ENCODE results near the gene PODXL2. TPM values are rescaled to one million over a fixed set of nuclear protein-coding genes. Genes with fewer than 3 reads are reported as not detected.

The PODXL2 gene
- total RNA-seq, 2 donors from 2014 or later = 8.3 to 14.2 TPM

- no peak for ATAC-seq
- WGBS, 2 donors = 76 to 86% methylated on average over 17 of the region's 17 CpGs
These were observed 45.2 kb downstream of the PODXL2 start for GRCh38 chr3:127674101-127674721.

GRCh38 chr3:127674790-127675189 is 45.8 kb downstream of the PODXL2 start:
- no peak overlapping the region for H3K27ac ChIP-seq
- intact Hi-C loops (cut with DNase I) = no loop called here
- no peak for TF ChIP-seq POLR2A (IDR thresholded peaks at IDR 0.05)
- TF ChIP-seq, protein P1, sequence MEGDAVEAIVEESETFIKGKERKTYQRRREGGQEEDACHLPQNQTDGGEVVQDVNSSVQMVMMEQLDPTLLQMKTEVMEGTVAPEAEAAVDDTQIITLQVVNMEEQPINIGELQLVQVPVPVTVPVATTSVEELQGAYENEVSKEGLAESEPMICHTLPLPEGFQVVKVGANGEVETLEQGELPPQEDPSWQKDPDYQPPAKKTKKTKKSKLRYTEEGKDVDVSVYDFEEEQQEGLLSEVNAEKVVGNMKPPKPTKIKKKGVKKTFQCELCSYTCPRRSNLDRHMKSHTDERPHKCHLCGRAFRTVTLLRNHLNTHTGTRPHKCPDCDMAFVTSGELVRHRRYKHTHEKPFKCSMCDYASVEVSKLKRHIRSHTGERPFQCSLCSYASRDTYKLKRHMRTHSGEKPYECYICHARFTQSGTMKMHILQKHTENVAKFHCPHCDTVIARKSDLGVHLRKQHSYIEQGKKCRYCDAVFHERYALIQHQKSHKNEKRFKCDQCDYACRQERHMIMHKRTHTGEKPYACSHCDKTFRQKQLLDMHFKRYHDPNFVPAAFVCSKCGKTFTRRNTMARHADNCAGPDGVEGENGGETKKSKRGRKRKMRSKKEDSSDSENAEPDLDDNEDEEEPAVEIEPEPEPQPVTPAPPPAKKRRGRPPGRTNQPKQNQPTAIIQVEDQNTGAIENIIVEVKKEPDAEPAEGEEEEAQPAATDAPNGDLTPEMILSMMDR (IDR thresholded peaks at IDR 0.05) = no peak
- DNase-seq (peak in 1 of 4 donors; percentile 7), ATAC-seq (no peak)
- no peak overlapping the region for H3K4me3 ChIP-seq
- peaks cover 0 to 2% of the 10 kb centered on the region in 2 donors for H3K36me3 ChIP-seq (replicated peaks in 1 of 2; ENCODE audit: insufficient read depth in 1 of 2, low read depth in 2 of 2)
- WGBS, 2 donors = 90% methylated on average over 8 of the region's 8 CpGs
- H3K4me1 ChIP-seq = peaks cover 22% of the 10 kb centered on the region
- H3K27me3 ChIP-seq = no peaks in the 10 kb centered on the region
- H3K9me3 ChIP-seq = no peaks in the 10 kb centered on the region

More at GRCh38 chr3:127674101-127674721, 45.2 kb downstream of the PODXL2 start:
- Histone ChIP-seq H3K9me3 (no peaks in the 10 kb centered on the region), H3K36me3 (replicated peaks in 1 of 2; ENCODE audit: insufficient read depth in 1 of 2, low read depth in 2 of 2) (peaks cover 0 to 2% of the 10 kb centered on the region in 2 donors), H3K4me3 (no peak overlapping the region), H3K4me1 (peaks cover 22% of the 10 kb centered on the region), H3K27ac (no peak overlapping the region), H3K27me3 (no peaks in the 10 kb centered on the region)
- intact Hi-C loops (cut with DNase I) = no loop called here
- peak in 1 of 4 donors; percentile 11 for DNase-seq
- TF ChIP-seq POLR2A (IDR thresholded peaks at IDR 0.05) = no peak
- TF ChIP-seq, protein P1 (IDR thresholded peaks at IDR 0.05) = no peak

DNA sequence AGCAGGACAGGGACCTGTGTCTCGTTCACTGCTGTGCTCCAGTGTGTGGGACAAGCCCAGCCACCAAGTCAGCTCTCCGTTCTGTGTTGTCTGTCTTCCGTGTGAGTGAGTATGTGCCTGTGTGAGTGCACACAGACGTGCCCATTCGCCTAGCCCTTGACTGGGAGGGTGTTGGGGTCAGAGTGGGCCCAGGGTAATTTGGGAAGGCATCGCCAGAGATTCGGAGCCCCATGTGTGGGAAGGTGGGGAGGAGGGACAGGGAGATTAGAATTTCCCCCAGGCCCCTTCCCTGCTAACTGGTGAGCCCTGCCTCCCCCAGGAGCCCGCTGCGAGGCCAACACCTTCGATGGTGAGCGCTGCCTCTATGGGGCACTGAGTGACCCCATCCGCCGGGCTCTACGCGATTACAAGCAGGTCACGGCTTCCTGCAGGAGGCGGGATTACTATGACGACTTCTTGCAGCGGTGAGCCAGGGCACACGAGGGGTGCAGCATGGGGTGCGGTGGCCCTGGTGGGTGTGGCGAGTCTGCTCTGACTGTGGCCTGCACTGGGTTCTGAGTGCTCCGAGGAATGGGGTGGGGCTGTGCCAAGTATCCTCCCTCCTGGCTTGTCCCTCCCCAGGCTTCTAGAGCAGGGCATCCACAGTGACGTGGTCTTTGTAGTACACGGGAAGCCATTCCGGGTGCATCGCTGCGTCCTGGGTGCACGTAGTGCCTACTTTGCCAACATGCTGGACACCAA is 46.8 kb downstream of the PODXL2 start:
- DNase-seq = peak in 1 of 4 donors; percentile 9
- intact Hi-C loops (cut with DNase I) = no loop called here

DNA sequence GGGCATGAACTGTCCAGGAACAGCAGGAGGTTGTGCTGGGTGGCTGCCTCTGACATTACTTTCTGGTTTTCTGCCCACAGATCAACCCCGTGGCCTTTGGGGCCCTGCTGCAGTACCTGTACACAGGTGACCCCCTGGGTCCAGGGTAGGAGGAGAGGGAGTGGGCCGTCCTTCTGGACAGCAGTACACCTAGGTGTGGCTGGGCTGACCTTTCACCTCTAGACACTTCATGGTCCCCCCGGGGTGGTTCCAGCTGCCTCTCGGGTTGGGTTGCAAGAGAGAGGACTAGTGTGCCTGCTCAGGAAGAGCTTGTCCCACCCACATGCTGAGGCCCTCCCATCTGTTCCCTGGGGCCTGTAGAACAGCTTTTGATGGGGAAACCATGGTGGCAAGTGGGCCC is 47.5 kb downstream of the PODXL2 start:
- TF ChIP-seq, protein P1 (IDR thresholded peaks at IDR 0.05) = no peak
- no peak for TF ChIP-seq POLR2A (IDR thresholded peaks at IDR 0.05)
- H3K9me3 ChIP-seq = no peaks in the 10 kb centered on the region
- no peak for ATAC-seq
- peak in 1 of 4 donors; percentile 8 for DNase-seq
- no peak overlapping the region for H3K27ac ChIP-seq
- H3K4me3 ChIP-seq = no peak overlapping the region
- intact Hi-C loops (cut with DNase I) = no loop called here
- WGBS, 2 donors = 75 to 78% methylated on average over 4 of the region's 4 CpGs
- peaks cover 19% of the 10 kb centered on the region for H3K4me1 ChIP-seq
- H3K27me3 ChIP-seq = no peaks in the 10 kb centered on the region
- H3K36me3 ChIP-seq (replicated peaks in 1 of 2; ENCODE audit: insufficient read depth in 1 of 2, low read depth in 2 of 2) = peaks cover 0 to 2% of the 10 kb centered on the region in 2 donors

More for the DNA sequence above, 46.8 kb downstream of the PODXL2 start:
- H3K4me1 ChIP-seq = peaks cover 22% of the 10 kb centered on the region
- peaks cover 0 to 2% of the 10 kb centered on the region in 2 donors for H3K36me3 ChIP-seq (replicated peaks in 1 of 2; ENCODE audit: insufficient read depth in 1 of 2, low read depth in 2 of 2)
- no peak for ATAC-seq
- H3K4me3 ChIP-seq = no peak overlapping the region
- no peaks in the 10 kb centered on the region for H3K27me3 ChIP-seq
- WGBS, 2 donors = 90% methylated on average over 11 to 29 of the region's 29 CpGs
- no peaks in the 10 kb centered on the region for H3K9me3 ChIP-seq
- H3K27ac ChIP-seq = no peak overlapping the region
- no peak for TF ChIP-seq POLR2A (IDR thresholded peaks at IDR 0.05)
- TF ChIP-seq, protein P1 (IDR thresholded peaks at IDR 0.05) = no peak
